HFF-Myc (cell line): Measurements from ENCODE around the gene OR2T1.
"Not testable (repeated sequence)": the region's sequence is repeated elsewhere in the genome, so short reads cannot be mapped to it uniquely, and the experiment has no call there.

Experiments used
- DNase-seq: peaks from one replicate; pipeline ENCODE4 v3.0.0-alpha.2; 2011; ENCODE audit warnings: low read depth; ENCODE audit errors: extremely low read depth
- H3K4me3 ChIP-seq: replicated peaks from 2 replicates; pipeline ENCODE4 v1.5.1; 2011; ENCODE audit warnings: low read depth, mild to moderate bottlenecking, control low read depth, low read length

Gene OR2T1

GRCh38 chr1:248449821-248450465, 47.1 kb downstream of the OR2T1 start:
- not testable (repeated sequence) for DNase-seq, H3K4me3 ChIP-seq

GRCh38 chr1:248450466-248451145, 47.8 kb downstream of the OR2T1 start:
- DNase-seq, H3K4me3 ChIP-seq: not testable (repeated sequence)

- H3K4me3 ChIP-seq, DNase-seq: not testable (repeated sequence)
These were observed 50.8 kb downstream of the OR2T1 start for GRCh38 chr1:248453619-248454018.

- not testable (repeated sequence) for H3K4me3 ChIP-seq, DNase-seq
These were observed 52.2 kb downstream of the OR2T1 start for GRCh38 chr1:248455045-248455444.

- not testable (repeated sequence) for DNase-seq, H3K4me3 ChIP-seq
These were observed 53.8 kb downstream of the OR2T1 start for GRCh38 chr1:248456635-248457034.
